BE2C (cell line): ENCODE measurements around the gene PIM3.

Experiments used
- DNase-seq: peaks from one replicate; pipeline ENCODE4 v3.0.0-alpha.2; 2020
- H3K27me3 ChIP-seq: fragments of 250-450 bp; sonication (Bioruptor Pico); 2 replicates; pipeline ENCODE4 v1.5.1; 2020; ENCODE audit warnings: mild to moderate bottlenecking
- H3K36me3 ChIP-seq: fragments of 250-450 bp; sonication (Bioruptor Pico); 2 replicates; pipeline ENCODE4 v1.5.1; 2020; ENCODE audit warnings: mild to moderate bottlenecking
- H3K4me1 ChIP-seq: fragments of 250-450 bp; sonication (Bioruptor Pico); 2 replicates; pipeline ENCODE4 v1.5.1; 2020
- H3K4me3 ChIP-seq: 2 replicates; pipeline ENCODE4 v1.5.1; 2011; ENCODE audit warnings: low read depth, low read length
- H3K9me3 ChIP-seq: fragments of 250-450 bp; sonication (Bioruptor Pico); 2 replicates; pipeline ENCODE4 v1.5.1; 2020
- TF ChIP-seq, protein P1 (sequence below): IDR thresholded peaks from 2 replicates; pipeline ENCODE4 v1.5.1; 2012; ENCODE audit warnings: mild to moderate bottlenecking, low read depth, low read length

Gene PIM3

DNA sequence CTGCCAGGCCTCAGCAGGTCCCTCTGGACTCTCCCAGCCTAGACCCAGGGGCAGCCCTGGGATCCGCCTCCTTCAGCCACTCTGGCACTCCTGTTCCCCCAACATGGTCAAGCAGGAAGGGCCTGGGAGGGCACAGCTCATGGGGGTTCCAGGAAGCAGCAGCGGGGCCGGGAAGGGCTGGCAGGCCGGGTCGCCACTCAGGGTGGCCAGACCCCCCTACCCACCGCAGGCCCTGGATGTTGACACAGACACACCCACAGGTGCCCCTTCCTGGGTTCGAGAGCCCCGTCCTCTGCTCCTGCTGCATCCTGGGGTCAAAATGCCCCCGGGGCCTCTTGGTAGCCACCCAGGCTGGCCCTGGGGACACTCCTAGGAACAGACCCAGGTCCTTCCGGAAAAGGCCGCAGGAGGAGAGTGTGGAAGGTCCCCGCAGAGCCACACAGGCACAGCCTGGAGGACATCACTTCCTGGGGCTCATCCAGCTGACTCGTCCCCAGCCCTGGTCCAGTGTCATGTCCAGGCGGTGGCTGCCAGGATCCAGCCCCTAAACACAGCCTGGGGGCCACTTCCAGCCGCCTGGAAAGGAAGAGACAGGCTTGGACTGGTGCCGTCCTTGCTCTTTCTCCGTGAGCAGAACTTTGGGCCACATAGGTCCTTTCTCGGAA, 6.8 kb upstream of the PIM3 start:
- no peaks in the 10 kb centered on the region for H3K27me3 ChIP-seq
- TF ChIP-seq, protein P1, sequence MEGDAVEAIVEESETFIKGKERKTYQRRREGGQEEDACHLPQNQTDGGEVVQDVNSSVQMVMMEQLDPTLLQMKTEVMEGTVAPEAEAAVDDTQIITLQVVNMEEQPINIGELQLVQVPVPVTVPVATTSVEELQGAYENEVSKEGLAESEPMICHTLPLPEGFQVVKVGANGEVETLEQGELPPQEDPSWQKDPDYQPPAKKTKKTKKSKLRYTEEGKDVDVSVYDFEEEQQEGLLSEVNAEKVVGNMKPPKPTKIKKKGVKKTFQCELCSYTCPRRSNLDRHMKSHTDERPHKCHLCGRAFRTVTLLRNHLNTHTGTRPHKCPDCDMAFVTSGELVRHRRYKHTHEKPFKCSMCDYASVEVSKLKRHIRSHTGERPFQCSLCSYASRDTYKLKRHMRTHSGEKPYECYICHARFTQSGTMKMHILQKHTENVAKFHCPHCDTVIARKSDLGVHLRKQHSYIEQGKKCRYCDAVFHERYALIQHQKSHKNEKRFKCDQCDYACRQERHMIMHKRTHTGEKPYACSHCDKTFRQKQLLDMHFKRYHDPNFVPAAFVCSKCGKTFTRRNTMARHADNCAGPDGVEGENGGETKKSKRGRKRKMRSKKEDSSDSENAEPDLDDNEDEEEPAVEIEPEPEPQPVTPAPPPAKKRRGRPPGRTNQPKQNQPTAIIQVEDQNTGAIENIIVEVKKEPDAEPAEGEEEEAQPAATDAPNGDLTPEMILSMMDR, result no peak
- H3K4me3 ChIP-seq, result no peak overlapping the region
- no peaks in the 10 kb centered on the region for H3K36me3 ChIP-seq
- H3K9me3 ChIP-seq, result no peaks in the 10 kb centered on the region
- no peaks in the 10 kb centered on the region; the same call in 1 of the 2 replicates for H3K4me1 ChIP-seq
- no peak for DNase-seq

DNA sequence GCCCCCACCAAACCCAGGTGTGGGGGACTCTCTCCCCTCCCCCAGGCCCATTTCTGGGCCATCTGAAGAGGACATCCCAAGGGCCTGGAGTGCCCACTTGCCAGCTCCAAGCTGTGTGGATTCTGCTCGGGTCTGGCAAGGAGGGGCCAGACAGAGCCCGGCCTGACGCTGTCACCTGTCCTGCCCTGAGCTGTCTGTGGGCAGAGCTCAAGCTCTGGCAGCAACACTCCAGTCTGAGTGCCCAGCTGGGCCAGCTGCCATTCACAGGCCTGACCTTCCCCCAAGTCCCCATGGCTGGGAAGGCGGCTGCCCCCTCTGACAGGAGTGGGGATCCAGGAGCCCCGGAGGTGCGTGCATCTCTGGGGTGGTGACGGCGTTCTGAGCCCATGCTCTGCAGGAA, 6.2 kb upstream of the PIM3 start:
- peaks cover 4% of the 10 kb centered on the region for H3K4me1 ChIP-seq
- no peak for DNase-seq
- TF ChIP-seq, protein P1, result no peak

DNA sequence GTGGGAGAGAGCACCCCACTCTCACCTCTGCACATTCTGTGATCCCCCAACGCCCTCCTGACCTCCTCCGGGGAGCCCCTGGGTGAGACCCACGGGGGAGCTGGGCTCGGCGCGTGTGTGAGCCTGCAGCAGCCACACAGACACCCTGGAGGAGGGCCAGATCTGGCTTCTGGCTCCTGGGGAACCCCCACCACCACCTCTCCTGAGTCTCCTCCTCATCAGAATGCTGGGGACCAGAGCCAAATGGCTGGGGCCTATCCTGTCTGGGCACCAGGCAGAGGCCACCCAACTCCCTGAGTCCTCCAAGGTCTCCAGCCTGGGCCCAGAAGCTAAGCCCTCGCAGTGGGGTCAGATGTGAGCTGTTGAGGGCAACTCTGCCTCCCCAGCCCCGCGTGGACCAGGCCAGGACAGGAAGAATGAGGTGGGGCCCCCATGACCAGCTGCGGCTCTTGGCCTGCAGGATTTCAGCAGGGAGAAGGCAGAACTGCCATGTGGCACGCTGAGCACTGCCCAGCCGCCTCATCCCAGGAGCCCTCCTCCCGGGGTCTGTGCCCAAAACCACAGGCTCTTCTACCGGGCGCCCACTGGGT, 5.5 kb upstream of the PIM3 start:
- Histone ChIP-seq H3K27me3 (no peaks in the 10 kb centered on the region), H3K4me3 (no peak overlapping the region), H3K4me1 (peaks cover 8% of the 10 kb centered on the region), H3K36me3 (no peaks in the 10 kb centered on the region), H3K9me3 (no peaks in the 10 kb centered on the region)
- TF ChIP-seq, protein P1, result no peak
- DNase-seq, result no peak

More for the DNA sequence above, 6.2 kb upstream of the PIM3 start:
- Histone ChIP-seq H3K4me3 (no peak overlapping the region), H3K27me3 (no peaks in the 10 kb centered on the region), H3K9me3 (no peaks in the 10 kb centered on the region), H3K36me3 (no peaks in the 10 kb centered on the region)

DNA sequence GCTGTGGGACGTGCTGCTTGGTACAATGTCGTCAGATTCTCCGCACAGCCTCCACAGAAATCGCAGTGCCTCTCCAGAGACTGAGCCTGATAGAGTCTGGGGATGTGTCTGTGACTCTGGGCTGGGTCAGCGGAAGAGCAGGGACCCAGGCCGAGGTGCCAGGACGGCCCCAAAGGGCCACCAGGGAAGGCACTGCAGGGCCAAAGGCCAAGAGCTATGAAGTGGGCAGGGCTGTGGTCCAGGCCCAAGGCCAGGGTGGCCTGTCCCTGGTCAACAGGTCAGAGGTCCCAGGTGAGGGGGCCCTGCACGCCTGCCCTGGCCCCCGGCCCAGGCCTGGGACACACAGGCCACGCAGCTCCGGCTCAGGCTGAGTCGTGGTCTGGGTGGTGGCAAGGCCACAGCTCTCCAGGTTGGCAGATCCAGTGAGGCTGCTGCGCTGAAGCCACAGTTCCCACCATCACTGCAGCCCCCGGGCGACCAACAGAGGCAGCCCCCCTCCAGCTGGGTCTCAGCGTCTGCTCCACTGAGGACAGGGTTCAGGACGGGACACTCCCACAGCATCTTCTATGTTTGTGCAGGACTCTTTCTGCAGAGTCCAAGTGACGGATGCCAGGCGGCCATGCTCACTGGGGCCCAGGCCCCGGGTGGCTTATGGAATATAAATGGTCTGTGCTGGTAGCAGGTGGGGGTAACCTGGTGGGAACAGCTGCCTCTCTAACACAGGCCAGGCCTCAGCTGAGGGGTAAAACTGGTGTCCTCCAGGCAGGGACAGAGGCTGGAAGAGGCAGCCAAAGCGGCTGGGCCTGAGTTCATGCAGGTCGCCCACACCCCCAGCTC, 4.8 kb upstream of the PIM3 start:
- peaks cover 8% of the 10 kb centered on the region for H3K4me1 ChIP-seq

DNA sequence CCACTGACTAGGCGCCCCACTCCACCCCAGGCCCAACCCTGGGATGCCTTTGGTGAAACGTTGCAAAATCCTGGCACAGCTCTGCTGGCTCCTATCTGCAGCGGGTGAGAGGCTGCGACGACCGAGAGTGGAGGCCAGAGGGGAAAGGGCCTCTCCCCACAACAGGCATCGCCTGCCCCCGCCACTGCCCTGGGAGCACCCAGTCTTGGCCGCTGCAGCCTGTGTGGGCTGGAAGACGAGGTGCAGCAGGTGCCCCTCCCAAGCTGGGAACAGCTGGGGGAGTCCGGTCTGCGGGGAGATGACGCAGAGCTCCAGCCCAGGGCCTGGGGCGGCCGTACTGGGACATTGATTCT, 4.2 kb upstream of the PIM3 start:
- no peaks in the 10 kb centered on the region for H3K27me3 ChIP-seq
- H3K4me3 ChIP-seq, result no peak overlapping the region
- H3K36me3 ChIP-seq, result peaks cover under 1% of the 10 kb centered on the region
- TF ChIP-seq, protein P1, result no peak
- no peak for DNase-seq
- peaks cover 8% of the 10 kb centered on the region for H3K4me1 ChIP-seq
- H3K9me3 ChIP-seq, result no peaks in the 10 kb centered on the region

More for the DNA sequence above, 4.8 kb upstream of the PIM3 start:
- DNase-seq, result no peak
- Histone ChIP-seq H3K9me3 (no peaks in the 10 kb centered on the region), H3K27me3 (no peaks in the 10 kb centered on the region), H3K36me3 (no peaks in the 10 kb centered on the region), H3K4me3 (no peak overlapping the region)
- TF ChIP-seq, protein P1, result no peak
